Esophagus squamous epithelium (tissue), 5 donors: Measurements from ENCODE around the gene MTX3. TPM values are rescaled to one million over a fixed set of nuclear protein-coding genes. Genes with fewer than 3 reads are reported as not detected.

Source experiments
- DNase-seq: peaks from one replicate; lab custom pipeline; 2025; lab: John Stamatoyannopoulos, UW
- H3K27ac ChIP-seq, 4 donors: fragments of 200-600 bp; sonication (generic); one replicate each; pipeline ENCODE4 v1.5.1; 2016 to 2019; ENCODE audit warnings: mild to moderate bottlenecking in 1 of 4
- H3K27me3 ChIP-seq, 4 donors: fragments of 200-600 bp; sonication (generic); 1 replicate in 3 of 4; 2 replicates in 1 of 4; pipeline versions ENCODE4 v1.5.1 to v1.6.0; 2017 to 2021; ENCODE audit warnings: antibody characterized with exemption in 1 of 4
- H3K36me3 ChIP-seq, 3 donors: fragments of 200-600 bp; sonication (generic); one replicate each; pipeline ENCODE4 v1.5.1; 2016 to 2019
- H3K4me1 ChIP-seq, 3 donors: fragments of 200-600 bp; sonication (generic); one replicate each; pipeline ENCODE4 v1.5.1; 2017 to 2019
- H3K4me3 ChIP-seq, 4 donors: fragments of 200-600 bp; sonication (generic); 1 replicate in 3 of 4; 2 replicates in 1 of 4; pipeline ENCODE4 v1.5.1; 2016 to 2019; ENCODE audit warnings: mild to moderate bottlenecking in 2 of 4, moderate library complexity in 1 of 4
- H3K9me3 ChIP-seq, 3 donors: fragments of 200-600 bp; sonication (generic); one replicate each; pipeline ENCODE4 v1.5.1; 2016 to 2019
- CTCF ChIP-seq, 6 experiments: fragments of 450-650 bp in 4 of 6; fragments of 200-600 bp in 2 of 6; sonication (generic) in 2 of 6; IDR thresholded peaks; one replicate each; pipeline ENCODE4 v1.5.1; 2016 to 2019; ENCODE audit warnings: antibody characterized with exemption in 6 of 6, mild to moderate bottlenecking in 4 of 6, moderate library complexity in 4 of 6
- POLR2A ChIP-seq, 4 donors: fragments of 450-650 bp; IDR thresholded peaks; one replicate each; pipeline ENCODE4 v1.6.1; 2017; ENCODE audit warnings: antibody characterized with exemption in 4 of 4, mild to moderate bottlenecking in 4 of 4, moderate library complexity in 3 of 4
- WGBS, 2 donors: methylation state at CpG; one replicate each; pipeline ENCODE4 v1.1.5; 2018; 5-methylcytosine and 5-hydroxymethylcytosine counted together
- intact Hi-C: fragments of 100-400 bp; cut with DNase I; formaldehyde crosslinking; loops from one replicate; pipeline ENCODE4 v1.15.0; 2022
- total RNA-seq, 4 donors: library from RNA; depleted of rRNA; stranded (reverse); fragments of >200 nt; gene quantifications; one replicate each; pipeline ENCODE4 v1.1.0, GENCODE V29; 2016
- donor health status: DM: yes; HTN: yes; CAD: no.

Gene MTX3
- total RNA-seq, 4 donors from 2014 or later: 6.5 to 15.8 (median 12.3) TPM

DNA sequence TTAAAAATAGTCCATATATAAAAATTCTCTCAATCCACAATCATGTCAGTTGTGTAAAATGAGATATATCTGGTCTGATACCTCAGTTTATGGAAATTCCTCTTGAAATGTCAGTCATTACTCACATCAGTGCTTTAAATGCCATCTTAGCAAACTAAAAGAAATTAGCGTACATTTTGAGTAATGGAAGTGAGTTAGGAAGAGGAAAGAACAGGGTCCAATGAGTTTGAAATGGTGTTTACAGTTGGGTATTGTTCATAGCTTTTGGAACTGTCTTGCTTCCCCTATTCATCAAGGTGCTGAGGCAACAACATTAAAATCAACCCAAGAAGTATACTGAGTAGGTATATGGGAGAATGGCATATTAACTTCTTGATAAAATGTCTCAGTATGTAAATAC, 8.7 kb upstream of the MTX3 start:
- H3K4me3 ChIP-seq: no peak overlapping the region
- no peak overlapping the region for H3K27ac ChIP-seq
- no peak for DNase-seq
- no peak for TF ChIP-seq CTCF (IDR thresholded peaks at IDR 0.05)
- H3K4me1 ChIP-seq: no peaks in the 10 kb centered on the region
- 86 to 100% methylated on average over 1 of the region's 1 CpG for WGBS, 2 donors
- H3K9me3 ChIP-seq: no peaks in the 10 kb centered on the region
- peaks cover 0 to 6% (median 0%) of the 10 kb centered on the region in 4 donors for H3K27me3 ChIP-seq
- intact Hi-C loops: no loop called here
- no peaks in the 10 kb centered on the region for H3K36me3 ChIP-seq

GRCh38 chr5:79992891-79993657, 2.0 kb upstream of the MTX3 start:
- intact Hi-C loops: no loop called here
- 86 to 88% methylated on average over 2 of the region's 2 CpGs for WGBS, 2 donors
- Histone ChIP-seq H3K36me3 (peaks cover 0 to 10% (median 4%) of the 10 kb centered on the region in 3 donors), H3K27ac (no peak overlapping the region), H3K4me1 (peaks cover 0 to 21% (median 12%) of the 10 kb centered on the region in 3 donors), H3K27me3 (peaks cover 0 to 6% (median 0%) of the 10 kb centered on the region in 4 donors), H3K4me3 (no peak overlapping the region), H3K9me3 (no peaks in the 10 kb centered on the region)
- no peak for DNase-seq
- no peak for TF ChIP-seq POLR2A (IDR thresholded peaks at IDR 0.05)
- TF ChIP-seq CTCF (IDR thresholded peaks at IDR 0.05): no peak

GRCh38 chr5:79990205-79990597, 861 bp downstream of the MTX3 start:
- peaks cover 0 to 1% (median 0%) of the 10 kb centered on the region in 4 donors for H3K27me3 ChIP-seq
- H3K36me3 ChIP-seq: peaks cover 0 to 39% (median 5%) of the 10 kb centered on the region in 3 donors
- no peak for DNase-seq
- intact Hi-C loops: no loop called here
- H3K4me3 ChIP-seq: peak overlapping the region; percentile 68 to 93 (median 86)
- peaks cover 0 to 21% (median 12%) of the 10 kb centered on the region in 3 donors for H3K4me1 ChIP-seq
- no peaks in the 10 kb centered on the region for H3K9me3 ChIP-seq
- WGBS, 2 donors: 38 to 41% methylated on average over 6 of the region's 6 CpGs
- H3K27ac ChIP-seq: peak overlapping the region in 2 of 4 donors; percentile 82 to 86
- TF ChIP-seq CTCF (IDR thresholded peaks at IDR 0.05): no peak
- no peak for TF ChIP-seq POLR2A (IDR thresholded peaks at IDR 0.05)

DNA sequence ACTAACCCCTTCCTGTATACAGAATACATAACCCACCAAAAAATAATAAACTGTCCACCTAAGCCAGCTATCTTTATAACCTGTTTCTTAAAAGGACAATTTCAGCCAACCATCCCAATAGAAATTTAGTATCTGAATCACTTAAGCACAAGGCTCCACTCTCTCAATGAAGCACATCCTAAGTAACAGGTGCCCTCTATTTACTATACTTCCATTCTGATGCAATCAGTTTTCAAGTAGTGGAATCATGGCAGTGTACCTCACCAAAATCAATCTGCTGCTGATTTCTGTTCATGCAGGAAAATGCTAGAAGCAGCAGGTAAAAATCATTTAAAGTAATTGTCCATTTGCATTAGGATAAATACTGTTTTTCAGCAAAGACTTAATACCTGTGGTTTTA, 4.8 kb downstream of the MTX3 start:
- intact Hi-C loops: no loop called here
- no peak for DNase-seq
- H3K4me3 ChIP-seq: no peak overlapping the region
- peaks cover 0 to 14% (median 7%) of the 10 kb centered on the region in 3 donors for H3K4me1 ChIP-seq
- H3K9me3 ChIP-seq: no peaks in the 10 kb centered on the region
- H3K27ac ChIP-seq: no peak overlapping the region
- peaks cover 0 to 78% (median 5%) of the 10 kb centered on the region in 3 donors for H3K36me3 ChIP-seq
- TF ChIP-seq POLR2A (IDR thresholded peaks at IDR 0.05) (no peak), CTCF (IDR thresholded peaks at IDR 0.05) (no peak)
- no peaks in the 10 kb centered on the region for H3K27me3 ChIP-seq

- Histone ChIP-seq H3K27ac (no peak overlapping the region), H3K4me1 (peaks cover 0 to 8% (median 5%) of the 10 kb centered on the region in 3 donors), H3K9me3 (no peaks in the 10 kb centered on the region), H3K4me3 (no peak overlapping the region), H3K36me3 (peaks cover 0 to 88% (median 5%) of the 10 kb centered on the region in 3 donors), H3K27me3 (no peaks in the 10 kb centered on the region)
- TF ChIP-seq POLR2A (IDR thresholded peaks at IDR 0.05) (no peak), CTCF (IDR thresholded peaks at IDR 0.05) (no peak)
- WGBS, 2 donors: 86 to 87% methylated on average over 2 of the region's 2 CpGs
- DNase-seq: no peak
- intact Hi-C loops: no loop called here
Observed at GRCh38 chr5:79985288-79985687, 5.8 kb downstream of the MTX3 start.
